Measurements from ENCODE around the gene GLP2R. TPM values are rescaled to one million over a fixed set of nuclear protein-coding genes. Genes with fewer than 3 reads are reported as not detected.
"Not testable (repeated sequence)": the region's sequence is repeated elsewhere in the genome, so short reads cannot be mapped to it uniquely, and the experiment has no call there.

Gene GLP2R
- total and polyA plus RNA-seq, 4 experiments from 2014 or later, result not detected

- H3K27me3 Mint-ChIP-seq, result no peaks in the 10 kb centered on the region
Observed at GRCh38 chr17:9916108-9916507, 90.4 kb downstream of the GLP2R start.

GRCh38 chr17:9917131-9917530 lies 91.4 kb downstream of the GLP2R start:
- no peak overlapping the region for H3K4me3 ChIP-seq (ENCODE audit: low read length in 2 of 2)
- H3K9me3 ChIP-seq (ENCODE audit: control insufficient read depth in 1 of 2, low read length in 2 of 2), result no peaks in the 10 kb centered on the region
- H3K36me3 Mint-ChIP-seq, result no peaks in the 10 kb centered on the region
- H3K4me1 ChIP-seq (ENCODE audit: insufficient read depth, low read length), result no peaks in the 10 kb centered on the region
- no peak overlapping the region for H3K27ac Mint-ChIP-seq
- no peaks in the 10 kb centered on the region for H3K27me3 ChIP-seq (ENCODE audit: insufficient read depth, low read length)
- H3K4me1 Mint-ChIP-seq, result no peaks in the 10 kb centered on the region
- H3K27ac ChIP-seq (ENCODE audit: low read depth, low read length), result no peak overlapping the region
- no peaks in the 10 kb centered on the region for H3K36me3 ChIP-seq (ENCODE audit: insufficient read depth, low read length)
- intact Hi-C loops (cut with micrococcal nuclease), result no loop called here
- no peak for DNase-seq
- no peak overlapping the region for H3K4me3 Mint-ChIP-seq
- ChIA-PET POLR2A (ENCODE audit: partially characterized antibody) (no interaction called here), CTCF (ENCODE audit: partially characterized antibody) (interaction anchor here (3.2 kb wide), 1 partner anchor 11 kb away, joined by 23 read pairs; no protein-coding TSS in a partner anchor)
- peaks cover 0 to 2% (median 0%) of the 10 kb centered on the region in 8 donors for H3K9me3 Mint-ChIP-seq
- H3K27me3 Mint-ChIP-seq, result no peaks in the 10 kb centered on the region

More at GRCh38 chr17:9916108-9916507, 90.4 kb downstream of the GLP2R start:
- H3K4me1 Mint-ChIP-seq, result no peaks in the 10 kb centered on the region
- CTCF ChIA-PET (ENCODE audit: partially characterized antibody), result interaction anchor here (1.3 kb wide), 1 partner anchor 8 kb away, joined by 3 read pairs; no protein-coding TSS in a partner anchor
- Histone ChIP-seq H3K27me3 (ENCODE audit: insufficient read depth, low read length) (no peaks in the 10 kb centered on the region), H3K36me3 (ENCODE audit: insufficient read depth, low read length) (no peaks in the 10 kb centered on the region), H3K27ac (ENCODE audit: low read depth, low read length) (no peak overlapping the region), H3K4me1 (ENCODE audit: insufficient read depth, low read length) (no peaks in the 10 kb centered on the region), H3K9me3 (ENCODE audit: control insufficient read depth in 1 of 2, low read length in 2 of 2) (no peaks in the 10 kb centered on the region), H3K4me3 (ENCODE audit: low read length in 2 of 2) (no peak overlapping the region)
- DNase-seq, result no peak
- H3K4me3 Mint-ChIP-seq, result no peak overlapping the region
- POLR2A ChIA-PET (ENCODE audit: partially characterized antibody), result no interaction called here
- peaks cover 0 to 2% (median 0%) of the 10 kb centered on the region in 8 donors for H3K9me3 Mint-ChIP-seq
- H3K27ac Mint-ChIP-seq, result no peak overlapping the region
- intact Hi-C loops (cut with micrococcal nuclease), result no loop called here
- no peaks in the 10 kb centered on the region for H3K36me3 Mint-ChIP-seq

- CTCF ChIA-PET (ENCODE audit: partially characterized antibody), result interaction anchor here (3.2 kb wide), 1 partner anchor 11 kb away, joined by 23 read pairs; no protein-coding TSS in a partner anchor
- Mint-ChIP-seq H3K27ac (no peak overlapping the region), H3K4me1 (no peaks in the 10 kb centered on the region), H3K27me3 (no peaks in the 10 kb centered on the region), H3K9me3 (peaks cover 0 to under 1% (median 0%) of the 10 kb centered on the region in 8 donors), H3K4me3 (no peak overlapping the region), H3K36me3 (no peaks in the 10 kb centered on the region)
- Histone ChIP-seq H3K27ac (ENCODE audit: low read depth, low read length) (no peak overlapping the region), H3K27me3 (ENCODE audit: insufficient read depth, low read length) (no peaks in the 10 kb centered on the region), H3K36me3 (ENCODE audit: insufficient read depth, low read length) (no peaks in the 10 kb centered on the region), H3K4me1 (ENCODE audit: insufficient read depth, low read length) (no peaks in the 10 kb centered on the region), H3K9me3 (ENCODE audit: control insufficient read depth in 1 of 2, low read length in 2 of 2) (no peaks in the 10 kb centered on the region), H3K4me3 (ENCODE audit: low read length in 2 of 2) (no peak overlapping the region)
- POLR2A ChIA-PET (ENCODE audit: partially characterized antibody), result no interaction called here
- intact Hi-C loops (cut with micrococcal nuclease), result no loop called here
- no peak for DNase-seq
Observed at GRCh38 chr17:9917801-9918200, 92.1 kb downstream of the GLP2R start.

- H3K9me3 ChIP-seq (ENCODE audit: control insufficient read depth in 1 of 2, low read length in 2 of 2), result no peaks in the 10 kb centered on the region
- H3K27ac ChIP-seq (ENCODE audit: low read depth, low read length), result no peak overlapping the region
- ChIA-PET CTCF (ENCODE audit: partially characterized antibody) (interaction anchor here (3.2 kb wide), 1 partner anchor 10 kb away, joined by 23 read pairs; no protein-coding TSS in a partner anchor), POLR2A (ENCODE audit: partially characterized antibody) (no interaction called here)
- H3K27ac Mint-ChIP-seq, result no peak overlapping the region
- H3K36me3 Mint-ChIP-seq, result no peaks in the 10 kb centered on the region
- H3K4me3 Mint-ChIP-seq, result no peak overlapping the region
- no peaks in the 10 kb centered on the region for H3K4me1 Mint-ChIP-seq
- DNase-seq, result no peak
- no peaks in the 10 kb centered on the region for H3K36me3 ChIP-seq (ENCODE audit: insufficient read depth, low read length)
- intact Hi-C loops (cut with micrococcal nuclease), result no loop called here
- H3K4me1 ChIP-seq (ENCODE audit: insufficient read depth, low read length), result no peaks in the 10 kb centered on the region
- H3K4me3 ChIP-seq (ENCODE audit: low read length in 2 of 2), result no peak overlapping the region
- H3K27me3 ChIP-seq (ENCODE audit: insufficient read depth, low read length), result no peaks in the 10 kb centered on the region
- no peaks in the 10 kb centered on the region for H3K27me3 Mint-ChIP-seq
- no peaks in the 10 kb centered on the region for H3K9me3 Mint-ChIP-seq
Observed at GRCh38 chr17:9918352-9918751, 92.6 kb downstream of the GLP2R start.

- Histone ChIP-seq H3K4me3 (ENCODE audit: low read length in 2 of 2) (no peak overlapping the region), H3K36me3 (ENCODE audit: insufficient read depth, low read length) (no peaks in the 10 kb centered on the region), H3K27ac (ENCODE audit: low read depth, low read length) (no peak overlapping the region), H3K27me3 (ENCODE audit: insufficient read depth, low read length) (no peaks in the 10 kb centered on the region), H3K9me3 (ENCODE audit: control insufficient read depth in 1 of 2, low read length in 2 of 2) (no peaks in the 10 kb centered on the region), H3K4me1 (ENCODE audit: insufficient read depth, low read length) (no peaks in the 10 kb centered on the region)
- ChIA-PET CTCF (ENCODE audit: partially characterized antibody) (interaction anchor here (3.2 kb wide), 1 partner anchor 10 kb away, joined by 23 read pairs; no protein-coding TSS in a partner anchor), POLR2A (ENCODE audit: partially characterized antibody) (no interaction called here)
- intact Hi-C loops (cut with micrococcal nuclease), result no loop called here
- Mint-ChIP-seq H3K27me3 (no peaks in the 10 kb centered on the region), H3K36me3 (no peaks in the 10 kb centered on the region), H3K27ac (no peak overlapping the region), H3K4me3 (no peak overlapping the region), H3K4me1 (no peaks in the 10 kb centered on the region), H3K9me3 (no peaks in the 10 kb centered on the region)
- DNase-seq, result no peak
Observed at GRCh38 chr17:9918804-9919352, 93.2 kb downstream of the GLP2R start.

- H3K9me3 ChIP-seq (ENCODE audit: control insufficient read depth in 1 of 2, low read length in 2 of 2); H3K9me3 Mint-ChIP-seq; H3K4me1 Mint-ChIP-seq; H3K27me3 Mint-ChIP-seq; H3K4me1 ChIP-seq (ENCODE audit: insufficient read depth, low read length); H3K27me3 ChIP-seq (ENCODE audit: insufficient read depth, low read length); H3K4me3 ChIP-seq (ENCODE audit: low read length in 2 of 2); H3K27ac ChIP-seq (ENCODE audit: low read depth, low read length); DNase-seq; POLR2A ChIA-PET (ENCODE audit: partially characterized antibody); H3K36me3 ChIP-seq (ENCODE audit: insufficient read depth, low read length); H3K27ac Mint-ChIP-seq; H3K4me3 Mint-ChIP-seq; H3K36me3 Mint-ChIP-seq: not testable (repeated sequence)
- intact Hi-C loops (cut with micrococcal nuclease), result loop anchor here (10.0 kb wide), 2 partner anchors 434 to 924 kb away; no protein-coding TSS in a partner anchor
- CTCF ChIA-PET (ENCODE audit: partially characterized antibody), result interaction anchor here (1.2 kb wide), 1 partner anchor 13 kb away, joined by 3 read pairs; no protein-coding TSS in a partner anchor
Observed at GRCh38 chr17:9921216-9921615, 95.5 kb downstream of the GLP2R start.

- Mint-ChIP-seq H3K36me3 (no peaks in the 10 kb centered on the region), H3K9me3 (no peaks in the 10 kb centered on the region), H3K4me3 (no peak overlapping the region), H3K27me3 (no peaks in the 10 kb centered on the region), H3K4me1 (peaks cover 2 to 6% (median 3%) of the 10 kb centered on the region in 4 donors), H3K27ac (no peak overlapping the region)
- CTCF ChIA-PET (ENCODE audit: partially characterized antibody), result interaction anchor here (1.2 kb wide), 1 partner anchor 14 kb away, joined by 3 read pairs; no protein-coding TSS in a partner anchor
- Histone ChIP-seq H3K9me3 (ENCODE audit: control insufficient read depth in 1 of 2, low read length in 2 of 2) (no peaks in the 10 kb centered on the region), H3K36me3 (ENCODE audit: insufficient read depth, low read length) (no peaks in the 10 kb centered on the region), H3K27ac (ENCODE audit: low read depth, low read length) (no peak overlapping the region), H3K27me3 (ENCODE audit: insufficient read depth, low read length) (no peaks in the 10 kb centered on the region), H3K4me1 (ENCODE audit: insufficient read depth, low read length) (no peaks in the 10 kb centered on the region), H3K4me3 (ENCODE audit: low read length in 2 of 2) (no peak overlapping the region)
- intact Hi-C loops (cut with micrococcal nuclease), result loop anchor here (10.0 kb wide), 2 partner anchors 433 to 923 kb away; no protein-coding TSS in a partner anchor
- no peak for DNase-seq
- POLR2A ChIA-PET (ENCODE audit: partially characterized antibody), result no interaction called here
Observed at GRCh38 chr17:9922012-9922848, 96.5 kb downstream of the GLP2R start.

All from CD4-positive, alpha-beta memory T cell (primary cell).